Natural killer cell (primary cell): ENCODE measurements around the gene NPIPB2. TPM values are rescaled to one million over a fixed set of nuclear protein-coding genes. Genes with fewer than 3 reads are reported as not detected.
A peak's percentile ranks its signal among the peaks of the same experiment; 100 is the strongest.

Experiments used
- ATAC-seq, 3 donors: fragments of 150-1000 bp in 2 of 3; fragments of 200-7000 bp in 1 of 3; cut with Tn5 transposase; 1 replicate in 1 of 3; 2 replicates in 2 of 3; pipeline ENCODE4 v1.10.0; 2021; ENCODE audit warnings: mild to moderate bottlenecking in 2 of 3, moderate library complexity in 2 of 3
- DNase-seq, 2 donors: peaks; one replicate each; pipeline versions ENCODE4 v3.0.0 to v3.0.0-alpha.2; 2013 to 2021; ENCODE audit warnings: mixed read lengths in 1 of 2
- H3K27ac ChIP-seq: one replicate; pipeline ENCODE4 v1.5.1; 2013; ENCODE audit warnings: mild to moderate bottlenecking, low read length
- H3K27me3 ChIP-seq: one replicate; pipeline ENCODE4 v1.6.1; 2013; ENCODE audit warnings: low read length; ENCODE audit not compliant: control insufficient read depth, insufficient read depth
- H3K36me3 ChIP-seq: one replicate; pipeline ENCODE4 v1.6.1; 2013; ENCODE audit warnings: low read length; ENCODE audit not compliant: control insufficient read depth, insufficient read depth
- H3K4me1 ChIP-seq: one replicate; pipeline ENCODE4 v1.6.1; 2013; ENCODE audit warnings: low read length; ENCODE audit not compliant: control insufficient read depth, insufficient read depth
- H3K4me3 ChIP-seq: one replicate; pipeline ENCODE4 v1.5.1; 2013; ENCODE audit warnings: low read length
- H3K9me3 ChIP-seq: one replicate; pipeline ENCODE4 v1.6.1; 2013; ENCODE audit warnings: low read length; ENCODE audit not compliant: control insufficient read depth, insufficient read depth
- H3K27ac Mint-ChIP-seq, 2 donors: one replicate each; pipeline ENCODE4 v1.8.0; 2022; ENCODE audit warnings: mild to moderate bottlenecking in 2 of 2, mixed read lengths in 2 of 2, moderate library complexity in 1 of 2
- H3K27me3 Mint-ChIP-seq, 2 donors: one replicate each; pipeline ENCODE4 v1.8.0; 2022; ENCODE audit warnings: low read depth in 2 of 2, mixed read lengths in 2 of 2
- H3K36me3 Mint-ChIP-seq: one replicate; pipeline ENCODE4 v1.8.0; 2022; ENCODE audit warnings: mixed read lengths
- H3K4me1 Mint-ChIP-seq, 2 donors: one replicate each; pipeline ENCODE4 v1.8.0; 2022; ENCODE audit warnings: mixed read lengths in 2 of 2
- H3K4me3 Mint-ChIP-seq: one replicate; pipeline ENCODE4 v1.8.0; 2022; ENCODE audit warnings: mild to moderate bottlenecking, moderate library complexity, mixed read lengths
- H3K9me3 Mint-ChIP-seq, 2 donors: one replicate each; pipeline ENCODE4 v1.8.0; 2022; ENCODE audit warnings: mixed read lengths in 2 of 2
- CTCF ChIP-seq: fragments of 200-600 bp; IDR thresholded peaks from one replicate; pipeline ENCODE4 v1.8.0; 2022; ENCODE audit warnings: antibody characterized with exemption
- WGBS: methylation state at CpG from one replicate; pipeline ENCODE4 v1.1.7; 2013; ENCODE audit warnings: missing lambda C conversion rate; ENCODE audit not compliant: insufficient coverage; 5-methylcytosine and 5-hydroxymethylcytosine counted together
- intact Hi-C: fragments of 100-400 bp; cut with micrococcal nuclease; formaldehyde crosslinking; loops from one replicate; pipeline ENCODE4 v1.14.2; 2022
- total RNA-seq, 4 donors: library from RNA; stranded (reverse); fragments of 120-200 nt in 1 of 4; gene quantifications; one replicate each; pipeline versions ENCODE4 v1.2.3 to v1.2.4, GENCODE V29; 2013 to 2022

The NPIPB2 gene
- total RNA-seq, 3 donors from 2014 or later (not counting 1 experiment from before 2014, with no cell fraction given): 19.6 to 43.3 (median 22.4) TPM

- Histone ChIP-seq H3K9me3 (no peaks in the 10 kb centered on the region), H3K4me1 (no peaks in the 10 kb centered on the region), H3K27ac (no peak overlapping the region), H3K27me3 (no peaks in the 10 kb centered on the region), H3K4me3 (no peak overlapping the region), H3K36me3 (peaks cover 48% of the 10 kb centered on the region)
- H3K9me3 Mint-ChIP-seq: no peaks in the 10 kb centered on the region
- WGBS: 97% methylated on average over 2 of the region's 5 CpGs
- DNase-seq (no peak), ATAC-seq (no peak)
- H3K27ac Mint-ChIP-seq: no peak overlapping the region
- H3K4me1 Mint-ChIP-seq: peaks cover 5 to 6% of the 10 kb centered on the region in 2 donors
- H3K27me3 Mint-ChIP-seq: no peaks in the 10 kb centered on the region
- H3K4me3 Mint-ChIP-seq: no peak overlapping the region
- TF ChIP-seq CTCF: no peak
- H3K36me3 Mint-ChIP-seq: peaks cover 8% of the 10 kb centered on the region
- intact Hi-C loops: no loop called here
Measured at GRCh38 chr16:11890231-11890965, 51.4 kb downstream of the NPIPB2 start.

DNA sequence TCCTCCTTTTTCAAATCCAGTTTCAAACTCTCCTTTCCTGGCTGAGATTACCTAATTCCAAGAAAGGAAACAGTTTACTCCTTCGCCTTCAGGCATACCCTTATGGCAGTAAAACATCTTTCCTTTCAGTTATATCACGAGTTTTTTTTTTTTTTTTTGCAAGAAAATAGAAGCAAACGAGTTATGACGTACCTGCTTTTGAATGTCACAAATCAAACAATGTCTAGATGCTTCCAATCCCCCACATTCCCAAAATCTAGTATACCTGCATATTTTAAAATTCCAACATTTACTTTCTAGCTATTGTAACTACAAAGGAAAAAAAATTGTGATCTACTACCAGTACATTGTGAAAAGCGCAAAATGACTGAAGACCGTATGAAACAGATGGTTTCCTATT is 55.0 kb downstream of the NPIPB2 start:
- Mint-ChIP-seq H3K27ac (peak overlapping the region in 1 of 2 donors; percentile 2), H3K27me3 (no peaks in the 10 kb centered on the region), H3K4me3 (no peak overlapping the region), H3K36me3 (peaks cover 8% of the 10 kb centered on the region), H3K9me3 (no peaks in the 10 kb centered on the region), H3K4me1 (no peaks in the 10 kb centered on the region)
- TF ChIP-seq CTCF: no peak
- Histone ChIP-seq H3K4me3 (no peak overlapping the region), H3K27me3 (no peaks in the 10 kb centered on the region), H3K27ac (no peak overlapping the region), H3K4me1 (no peaks in the 10 kb centered on the region), H3K9me3 (no peaks in the 10 kb centered on the region), H3K36me3 (peaks cover 57% of the 10 kb centered on the region)
- intact Hi-C loops: no loop called here
- DNase-seq (no peak), ATAC-seq (no peak)
- 90% methylated on average over 6 of the region's 6 CpGs for WGBS

DNA sequence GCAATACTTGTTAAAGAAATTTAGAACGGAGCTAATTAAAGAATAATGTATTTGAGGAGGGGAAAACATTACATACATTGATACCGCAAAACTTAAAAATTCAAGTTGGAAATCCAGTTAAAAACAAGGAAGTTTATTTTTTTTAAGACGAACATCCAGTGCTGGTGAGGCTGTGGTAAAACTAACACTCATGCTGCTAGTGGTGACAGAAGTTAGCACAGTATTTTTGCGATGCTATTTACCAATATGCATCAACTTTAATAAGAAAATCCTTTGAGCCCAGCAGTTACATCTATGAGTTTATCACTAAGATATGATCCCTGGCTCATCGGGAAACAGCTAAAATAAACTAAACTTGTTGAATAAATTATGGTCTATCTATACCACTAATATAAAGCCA is 57.8 kb downstream of the NPIPB2 start:
- TF ChIP-seq CTCF: no peak
- intact Hi-C loops: no loop called here
- no peak overlapping the region for H3K27ac Mint-ChIP-seq
- no peak for DNase-seq
- no peaks in the 10 kb centered on the region for H3K4me1 Mint-ChIP-seq
- H3K36me3 ChIP-seq: peaks cover 65% of the 10 kb centered on the region
- H3K27me3 ChIP-seq: no peaks in the 10 kb centered on the region
- 98% methylated on average over 3 of the region's 5 CpGs for WGBS
- H3K9me3 ChIP-seq: no peaks in the 10 kb centered on the region
- H3K4me3 Mint-ChIP-seq: no peak overlapping the region
- no peaks in the 10 kb centered on the region for H3K9me3 Mint-ChIP-seq
- ATAC-seq: no peak
- no peak overlapping the region for H3K4me3 ChIP-seq
- no peaks in the 10 kb centered on the region for H3K27me3 Mint-ChIP-seq
- no peaks in the 10 kb centered on the region for H3K4me1 ChIP-seq
- H3K36me3 Mint-ChIP-seq: peaks cover 8% of the 10 kb centered on the region
- no peak overlapping the region for H3K27ac ChIP-seq

- intact Hi-C loops: no loop called here
- H3K9me3 Mint-ChIP-seq: no peaks in the 10 kb centered on the region
Measured at GRCh38 chr16:11880007-11880406, 61.8 kb downstream of the NPIPB2 start.

More at GRCh38 chr16:11880007-11880406, 61.8 kb downstream of the NPIPB2 start:
- no peak for TF ChIP-seq CTCF
- Histone ChIP-seq H3K4me1 (no peaks in the 10 kb centered on the region), H3K27me3 (no peaks in the 10 kb centered on the region), H3K27ac (no peak overlapping the region), H3K36me3 (peaks cover 60% of the 10 kb centered on the region), H3K9me3 (no peaks in the 10 kb centered on the region), H3K4me3 (no peak overlapping the region)
- no peak overlapping the region for H3K27ac Mint-ChIP-seq
- ATAC-seq (no peak), DNase-seq (no peak)
- H3K27me3 Mint-ChIP-seq: no peaks in the 10 kb centered on the region
- H3K4me1 Mint-ChIP-seq: no peaks in the 10 kb centered on the region
- H3K36me3 Mint-ChIP-seq: no peaks in the 10 kb centered on the region
- H3K4me3 Mint-ChIP-seq: no peak overlapping the region
- 89% methylated on average over 3 of the region's 5 CpGs for WGBS
